NB4 (cell line): ENCODE data around the gene ATOSB.

Source experiments
- DNase-seq: peaks from one replicate; pipeline ENCODE4 v3.0.0; 2010; ENCODE audit warnings: low read depth
- H3K4me3 ChIP-seq: one replicate; pipeline ENCODE4 v1.5.1; 2011; ENCODE audit warnings: mild to moderate bottlenecking, low read depth, low read length, moderate library complexity
- MAX ChIP-seq: IDR thresholded peaks from 2 replicates; pipeline ENCODE4 v1.6.1; 2011; ENCODE audit warnings: low read depth, low read length
- MYC ChIP-seq: IDR thresholded peaks from 2 replicates; pipeline ENCODE4 v1.6.1; 2011; ENCODE audit warnings: low read depth, low read length
- POLR2A ChIP-seq: IDR thresholded peaks from 2 replicates; pipeline ENCODE4 v1.6.1; 2011; ENCODE audit warnings: mild to moderate bottlenecking; ENCODE audit not compliant: insufficient read length; ENCODE audit errors: extremely low read depth
- TF ChIP-seq, protein P1 (sequence below): IDR thresholded peaks from one replicate; pipeline ENCODE4 v1.5.1; 2012; ENCODE audit warnings: low read depth, low read length

The ATOSB gene

GRCh38 chr9:35096035-35096849 is 19.4 kb downstream of the ATOSB start, which contains the start of gene PIGO:
Gene PIGO, minus strand, starts transcription at chr9:35096591. Its CDS starts 1,026 bp downstream, at chr9:35095565.
- TF ChIP-seq MYC (peak; percentile 76), MAX (peak; percentile 88), POLR2A (peak; percentile 82)
- TF ChIP-seq, protein P1, sequence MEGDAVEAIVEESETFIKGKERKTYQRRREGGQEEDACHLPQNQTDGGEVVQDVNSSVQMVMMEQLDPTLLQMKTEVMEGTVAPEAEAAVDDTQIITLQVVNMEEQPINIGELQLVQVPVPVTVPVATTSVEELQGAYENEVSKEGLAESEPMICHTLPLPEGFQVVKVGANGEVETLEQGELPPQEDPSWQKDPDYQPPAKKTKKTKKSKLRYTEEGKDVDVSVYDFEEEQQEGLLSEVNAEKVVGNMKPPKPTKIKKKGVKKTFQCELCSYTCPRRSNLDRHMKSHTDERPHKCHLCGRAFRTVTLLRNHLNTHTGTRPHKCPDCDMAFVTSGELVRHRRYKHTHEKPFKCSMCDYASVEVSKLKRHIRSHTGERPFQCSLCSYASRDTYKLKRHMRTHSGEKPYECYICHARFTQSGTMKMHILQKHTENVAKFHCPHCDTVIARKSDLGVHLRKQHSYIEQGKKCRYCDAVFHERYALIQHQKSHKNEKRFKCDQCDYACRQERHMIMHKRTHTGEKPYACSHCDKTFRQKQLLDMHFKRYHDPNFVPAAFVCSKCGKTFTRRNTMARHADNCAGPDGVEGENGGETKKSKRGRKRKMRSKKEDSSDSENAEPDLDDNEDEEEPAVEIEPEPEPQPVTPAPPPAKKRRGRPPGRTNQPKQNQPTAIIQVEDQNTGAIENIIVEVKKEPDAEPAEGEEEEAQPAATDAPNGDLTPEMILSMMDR: peak; percentile 97
- peak; percentile 98 for DNase-seq
- peak within 1 kb of the TSS; percentile 92 for H3K4me3 ChIP-seq

DNA sequence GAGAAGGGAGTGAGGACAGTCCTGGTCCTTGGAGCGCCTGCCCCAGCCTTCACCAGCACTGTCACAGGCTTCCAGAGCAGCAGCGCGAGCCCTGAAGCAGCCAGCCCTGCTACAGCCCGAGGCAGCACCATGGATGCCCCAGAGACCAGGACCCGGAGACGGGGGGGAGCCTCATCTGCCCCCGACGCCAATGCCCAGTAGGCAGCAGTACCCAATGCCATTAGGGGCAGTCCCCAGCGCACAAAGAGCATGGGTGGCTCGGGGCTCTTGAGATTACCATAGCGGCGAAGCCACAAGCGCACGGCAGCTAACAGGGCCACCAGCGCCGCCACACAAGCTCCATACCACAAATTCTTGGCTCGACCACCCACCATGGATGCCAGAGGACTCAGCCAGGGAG is 24.1 kb downstream of the ATOSB start:
- no peak for TF ChIP-seq MYC
- DNase-seq: no peak
- H3K4me3 ChIP-seq: no peak overlapping the region

DNA sequence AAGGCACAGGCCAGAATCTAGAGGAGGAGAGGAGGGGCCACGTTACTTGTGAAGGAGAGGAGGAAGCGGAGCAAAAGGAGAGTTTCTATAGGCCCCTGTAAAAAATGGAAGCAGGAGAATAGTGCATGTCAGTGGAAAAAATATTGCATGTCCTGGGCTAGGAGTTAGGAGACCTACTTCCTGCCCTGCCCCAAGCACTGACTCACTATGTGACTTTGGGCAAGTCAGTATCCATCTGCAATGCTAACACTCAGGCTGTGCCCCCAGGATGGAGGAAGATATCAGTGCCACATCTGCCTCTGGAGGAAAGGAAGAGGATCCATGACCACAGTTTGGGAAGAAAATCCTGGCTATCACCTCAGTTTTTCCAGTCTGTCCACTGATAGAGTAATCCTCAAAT is 26.2 kb downstream of the ATOSB start:
- no peak overlapping the region for H3K4me3 ChIP-seq
- TF ChIP-seq MAX (no peak), POLR2A (no peak), MYC (no peak)
- TF ChIP-seq, protein P1: no peak
- DNase-seq: no peak

DNA sequence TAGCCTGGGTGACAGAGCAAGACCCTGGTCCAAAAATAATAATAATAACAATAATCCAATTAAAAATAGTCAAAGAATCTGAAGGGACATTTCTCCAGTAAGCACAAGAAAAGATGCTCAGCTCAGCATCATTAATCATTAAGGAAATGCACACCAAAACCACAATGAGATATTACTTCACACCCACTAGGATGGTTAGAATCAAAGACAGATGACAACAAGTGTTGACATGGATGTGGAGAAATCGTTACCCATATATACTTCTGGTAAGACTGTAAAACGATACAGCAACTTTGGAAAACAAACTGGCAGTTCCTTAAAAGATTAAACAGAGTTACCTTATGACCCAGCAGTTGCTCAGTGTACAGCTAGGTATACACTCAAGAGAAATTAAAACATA is 30.6 kb downstream of the ATOSB start:
- H3K4me3 ChIP-seq: no peak overlapping the region
- TF ChIP-seq MYC: no peak
- no peak for DNase-seq

DNA sequence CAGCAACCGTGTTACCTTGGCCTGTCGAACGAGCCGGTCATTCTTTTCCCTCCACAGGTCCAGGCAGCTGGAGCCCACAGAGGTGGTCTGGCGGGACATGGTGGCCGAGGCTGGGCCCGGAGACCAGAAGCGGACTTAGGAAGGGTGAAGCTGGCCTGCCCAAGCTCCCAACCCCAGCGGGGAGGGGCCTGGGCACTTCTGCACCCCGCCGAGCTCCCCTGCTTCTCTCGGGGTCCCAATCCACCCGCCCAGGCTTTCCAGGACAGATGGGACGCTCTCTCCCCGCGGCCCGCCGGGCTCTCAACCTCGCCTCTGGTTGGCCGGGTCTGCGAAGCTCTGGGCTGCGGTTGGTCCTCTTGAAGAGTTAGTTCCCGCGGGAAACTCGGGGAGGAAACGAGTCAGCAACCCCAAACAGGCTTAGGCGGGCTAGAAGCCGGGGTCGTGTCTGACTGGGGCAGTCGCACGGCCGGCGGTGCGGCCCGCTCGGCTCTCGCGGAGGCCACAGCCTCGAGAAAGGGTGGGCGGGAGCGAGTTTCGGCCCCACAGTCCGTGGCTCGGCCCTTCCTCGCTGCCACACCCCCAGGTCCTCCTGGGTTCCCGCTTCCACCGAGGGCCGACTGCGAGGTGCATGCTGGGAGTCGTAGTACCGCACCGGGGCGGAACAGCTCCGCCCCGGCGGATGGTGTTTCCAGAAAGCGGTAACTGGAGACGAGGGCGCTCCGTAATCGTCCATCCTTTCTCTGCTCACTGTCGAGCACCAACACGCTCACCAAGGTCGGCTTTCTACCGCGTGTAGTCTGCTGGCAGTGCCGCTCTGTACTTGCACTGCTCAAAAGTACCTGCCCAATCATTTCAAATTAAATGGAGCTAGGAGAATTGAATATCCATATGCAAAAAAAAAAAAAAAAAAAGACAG is 36.0 kb downstream of the ATOSB start, which contains the start of gene FANCG:
Gene FANCG, minus strand, starts transcription at position 517 of the 916 bp plus-strand sequence. Its CDS starts 418 bp downstream, at position 99.
- DNase-seq: peak; percentile 99
- TF ChIP-seq MAX: peak; percentile 85
- TF ChIP-seq, protein P1: peak; percentile 1
- TF ChIP-seq POLR2A: peak; percentile 86
- TF ChIP-seq MYC: peak; percentile 75
- peak within 1 kb of the TSS; percentile 96 for H3K4me3 ChIP-seq

DNA sequence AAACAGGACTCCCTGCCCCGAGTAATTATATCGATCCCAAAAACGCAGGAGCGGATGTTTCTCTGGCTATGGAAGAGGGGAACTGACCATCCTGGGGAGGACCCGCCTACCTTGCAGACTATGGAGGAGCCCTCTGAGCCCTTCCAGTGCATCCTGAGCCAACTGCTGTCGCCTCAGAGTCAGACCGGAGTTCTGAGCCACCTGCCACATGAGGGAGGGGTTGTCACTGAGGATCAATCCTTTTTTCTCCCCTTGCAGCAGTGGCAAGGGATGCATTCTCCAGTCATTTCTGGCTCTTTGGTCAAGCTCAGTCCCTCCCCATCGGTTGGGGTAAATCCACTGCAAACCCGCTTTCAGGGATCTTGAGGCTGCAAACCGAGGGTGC is 36.6 kb downstream of the ATOSB start:
- TF ChIP-seq POLR2A: no peak
- no peak for TF ChIP-seq MYC
- TF ChIP-seq, protein P1: no peak
- TF ChIP-seq MAX: no peak
- peak; percentile 46 for DNase-seq
- H3K4me3 ChIP-seq: peak overlapping the region; percentile 96
